A673 (cell line): ENCODE results near the gene GM2A. TPM values are rescaled to one million over a fixed set of nuclear protein-coding genes. Genes with fewer than 3 reads are reported as not detected.

ENCODE experiments used
- BruUV-seq: library from RNA; stranded (reverse); fragments of 400-500 nt; replicated peaks from 2 replicates; lab custom pipeline; 2021; lab: Mats Ljungman, UMichigan
- CTCF ChIA-PET: fragments of 300-600 bp; sonication (Branson Sonifier 250); formaldehyde crosslinking; loops from one replicate; lab custom pipeline; 2022; ENCODE audit warnings: antibody characterized with exemption; lab: Charles Lee
- POLR2A ChIA-PET: fragments of 300-600 bp; sonication (Branson Sonifier 250); formaldehyde crosslinking; loops from one replicate; lab custom pipeline; 2022; ENCODE audit warnings: antibody characterized with exemption; ENCODE audit not compliant: low non-redundant PET; lab: Charles Lee
- DNase-seq: peaks from one replicate; pipeline ENCODE4 v3.0.0-alpha.2; 2015; ENCODE audit warnings: low spot score
- H3K27ac ChIP-seq: fragments of 200-600 bp; sonication (generic); 2 replicates; pipeline ENCODE4 v1.5.1; 2016; ENCODE audit warnings: mixed run types, low read depth, mild to moderate bottlenecking, mixed read lengths, antibody characterized with exemption, low read length; ENCODE audit not compliant: poor library complexity, severe bottlenecking
- H3K27me3 ChIP-seq: fragments of 200-600 bp; sonication (generic); replicated peaks from 2 replicates; pipeline ENCODE4 v1.6.1; 2017; ENCODE audit warnings: mixed run types, low read depth, mild to moderate bottlenecking, mixed read lengths, antibody characterized with exemption, low read length; ENCODE audit not compliant: insufficient read depth, poor library complexity
- H3K36me3 ChIP-seq: fragments of 200-600 bp; sonication (generic); 2 replicates; pipeline ENCODE4 v1.6.1; 2016; ENCODE audit warnings: mixed run types, mild to moderate bottlenecking, mixed read lengths, antibody characterized with exemption, low read length; ENCODE audit not compliant: insufficient read depth, poor library complexity, severe bottlenecking
- H3K4me1 ChIP-seq: fragments of 200-600 bp; sonication (generic); 2 replicates; pipeline ENCODE4 v1.6.1; 2017; ENCODE audit warnings: mixed run types, mild to moderate bottlenecking, mixed read lengths, antibody characterized with exemption, low read length; ENCODE audit not compliant: insufficient read depth, poor library complexity, severe bottlenecking
- H3K4me3 ChIP-seq: fragments of 200-600 bp; sonication (generic); 2 replicates; pipeline ENCODE4 v1.5.1; 2016; ENCODE audit warnings: low read depth, mixed run types, mild to moderate bottlenecking, mixed read lengths, low read length; ENCODE audit not compliant: poor library complexity, severe bottlenecking
- H3K9me3 ChIP-seq: fragments of 200-600 bp; sonication (generic); 2 replicates; pipeline ENCODE4 v1.6.1; 2016; ENCODE audit warnings: mixed run types, low read depth, mild to moderate bottlenecking, mixed read lengths, antibody characterized with exemption, low read length; ENCODE audit not compliant: poor library complexity, severe bottlenecking
- EZH2 ChIP-seq: fragments of 200-600 bp; sonication (generic); IDR thresholded peaks from 2 replicates; pipeline ENCODE4 v1.6.1; 2017; ENCODE audit warnings: borderline replicate concordance, low read depth, mild to moderate bottlenecking, mixed read lengths, antibody characterized with exemption, low read length; ENCODE audit not compliant: poor library complexity, severe bottlenecking
- intact Hi-C: fragments of 100-400 bp; cut with micrococcal nuclease; formaldehyde crosslinking; loops from one replicate; pipeline ENCODE4 v1.10.0; 2022; ENCODE audit not compliant: unreplicated experiment
- total RNA-seq: library from RNA; stranded (reverse); gene quantifications from 2 replicates; pipeline ENCODE4 v1.2.3, GENCODE V29; 2021
- TF ChIP-seq, protein P1 (sequence below): fragments of 300-800, 200-600 bp; sonication (generic); conservative IDR thresholded peaks from 2 replicates; pipeline ENCODE4 v1.5.1; 2017; ENCODE audit warnings: low read depth, mild to moderate bottlenecking, antibody characterized with exemption, low read length, moderate library complexity, mixed read lengths

The GM2A gene
- total RNA-seq, 1 experiment from 2014 or later, result 3.5 TPM

GRCh38 chr5:151278845-151279244 lies 25.9 kb downstream of the GM2A start:
- no peaks in the 10 kb centered on the region for H3K36me3 ChIP-seq
- H3K4me1 ChIP-seq, result no peaks in the 10 kb centered on the region
- ChIA-PET POLR2A (no interaction called here), CTCF (no interaction called here)
- no peak for DNase-seq
- TF ChIP-seq EZH2, result no peak
- TF ChIP-seq, protein P1, sequence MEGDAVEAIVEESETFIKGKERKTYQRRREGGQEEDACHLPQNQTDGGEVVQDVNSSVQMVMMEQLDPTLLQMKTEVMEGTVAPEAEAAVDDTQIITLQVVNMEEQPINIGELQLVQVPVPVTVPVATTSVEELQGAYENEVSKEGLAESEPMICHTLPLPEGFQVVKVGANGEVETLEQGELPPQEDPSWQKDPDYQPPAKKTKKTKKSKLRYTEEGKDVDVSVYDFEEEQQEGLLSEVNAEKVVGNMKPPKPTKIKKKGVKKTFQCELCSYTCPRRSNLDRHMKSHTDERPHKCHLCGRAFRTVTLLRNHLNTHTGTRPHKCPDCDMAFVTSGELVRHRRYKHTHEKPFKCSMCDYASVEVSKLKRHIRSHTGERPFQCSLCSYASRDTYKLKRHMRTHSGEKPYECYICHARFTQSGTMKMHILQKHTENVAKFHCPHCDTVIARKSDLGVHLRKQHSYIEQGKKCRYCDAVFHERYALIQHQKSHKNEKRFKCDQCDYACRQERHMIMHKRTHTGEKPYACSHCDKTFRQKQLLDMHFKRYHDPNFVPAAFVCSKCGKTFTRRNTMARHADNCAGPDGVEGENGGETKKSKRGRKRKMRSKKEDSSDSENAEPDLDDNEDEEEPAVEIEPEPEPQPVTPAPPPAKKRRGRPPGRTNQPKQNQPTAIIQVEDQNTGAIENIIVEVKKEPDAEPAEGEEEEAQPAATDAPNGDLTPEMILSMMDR, result no peak
- no peak overlapping the region for H3K27ac ChIP-seq
- peaks cover 22% of the 10 kb centered on the region for H3K27me3 ChIP-seq
- no peaks in the 10 kb centered on the region for H3K9me3 ChIP-seq
- intact Hi-C loops, result no loop called here
- no peak overlapping the region for H3K4me3 ChIP-seq
- BruUV-seq, result no TSS peak

DNA sequence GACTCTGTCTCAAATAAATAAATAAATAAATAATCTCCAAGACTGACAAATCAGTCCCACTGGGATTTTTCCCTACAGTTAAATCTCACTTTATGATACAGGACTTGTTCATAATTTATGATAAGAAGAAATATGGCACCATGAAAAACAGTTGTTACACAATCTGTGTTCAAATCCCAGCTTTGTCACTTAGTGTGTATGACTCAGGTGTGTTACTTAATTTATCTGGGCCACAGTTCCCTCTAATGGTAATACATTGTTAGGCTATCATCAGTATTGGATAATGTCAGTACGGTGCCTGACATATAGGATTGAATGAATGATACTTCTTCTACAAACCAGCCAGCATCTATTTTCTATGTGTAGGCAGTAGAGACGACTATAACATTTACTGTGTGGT lies 27.5 kb downstream of the GM2A start:
- BruUV-seq, result no TSS peak
- no peak for TF ChIP-seq EZH2
- TF ChIP-seq, protein P1, result no peak
- ChIA-PET CTCF (no interaction called here), POLR2A (interaction anchor here (0.6 kb wide), 1 partner anchor 1016 kb away, joined by 3 read pairs; no protein-coding TSS in a partner anchor)
- DNase-seq, result no peak
- H3K4me3 ChIP-seq, result no peak overlapping the region
- intact Hi-C loops, result no loop called here
- no peaks in the 10 kb centered on the region for H3K9me3 ChIP-seq
- peaks cover 13% of the 10 kb centered on the region for H3K27me3 ChIP-seq
- no peak overlapping the region for H3K27ac ChIP-seq
- H3K36me3 ChIP-seq, result no peaks in the 10 kb centered on the region
- no peaks in the 10 kb centered on the region for H3K4me1 ChIP-seq

DNA sequence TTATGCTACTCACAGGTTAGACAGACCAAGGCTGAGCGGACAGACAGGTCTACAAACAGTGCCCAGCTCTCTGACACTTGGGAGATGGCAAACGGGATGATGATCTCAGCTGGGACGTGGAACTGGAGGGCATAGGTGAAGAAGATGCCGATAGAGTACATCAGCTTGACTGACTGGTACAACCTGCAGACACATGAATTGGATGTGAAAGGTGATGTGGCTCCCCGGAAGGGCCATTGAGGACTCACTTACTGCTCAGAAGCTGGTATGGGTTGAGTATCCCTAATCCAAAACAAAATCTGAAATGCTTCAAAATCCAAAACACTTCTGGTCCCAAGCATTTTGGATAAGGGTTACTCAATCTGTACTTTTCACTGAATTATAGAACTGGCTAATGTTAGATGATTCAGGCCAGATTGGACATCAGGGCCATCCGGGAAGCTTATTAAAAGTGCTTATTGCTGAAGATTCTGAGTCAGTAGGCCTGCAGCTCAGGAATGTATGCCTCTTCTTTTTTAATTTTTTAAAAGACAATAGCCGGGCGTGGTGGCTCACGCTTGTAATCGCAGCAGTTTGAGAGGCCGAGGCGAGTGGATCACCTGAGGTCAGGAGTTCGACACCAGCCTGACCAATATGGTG lies 28.1 kb downstream of the GM2A start:
- TF ChIP-seq EZH2, result no peak
- TF ChIP-seq, protein P1, result no peak
- POLR2A ChIA-PET, result interaction anchor here (0.6 kb wide), 1 partner anchor 1017 kb away, joined by 3 read pairs; no protein-coding TSS in a partner anchor
- Histone ChIP-seq H3K36me3 (no peaks in the 10 kb centered on the region), H3K27ac (no peak overlapping the region), H3K4me1 (no peaks in the 10 kb centered on the region), H3K9me3 (no peaks in the 10 kb centered on the region), H3K4me3 (no peak overlapping the region), H3K27me3 (peaks cover 9% of the 10 kb centered on the region)
- no TSS peak for BruUV-seq
- DNase-seq, result no peak
- intact Hi-C loops, result no loop called here
- CTCF ChIA-PET, result no interaction called here
